Neural progenitor cell (in vitro differentiated cells): ENCODE data around the gene DCLK2. TPM values are rescaled to one million over a fixed set of nuclear protein-coding genes. Genes with fewer than 3 reads are reported as not detected.
"Not testable (repeated sequence)": the region's sequence is repeated elsewhere in the genome, so short reads cannot be mapped to it uniquely, and the experiment has no call there.

ENCODE experiments used
- DNase-seq: peaks from one replicate; pipeline ENCODE4 v3.0.0-alpha.2; 2016; ENCODE audit warnings: low spot score
- H2AFZ ChIP-seq: fragments of 200-600 bp; sonication (generic); replicated peaks from 2 replicates; pipeline ENCODE4 v1.6.1; 2016; ENCODE audit warnings: antibody characterized with exemption
- H3F3A ChIP-seq: fragments of 200-600 bp; sonication (generic); 2 replicates; pipeline ENCODE4 v1.6.1; 2016; ENCODE audit warnings: antibody characterized with exemption, low read depth
- H3K27ac ChIP-seq: fragments of 200-600 bp; sonication (generic); 2 replicates; pipeline ENCODE4 v1.5.1; 2016; ENCODE audit warnings: mild to moderate bottlenecking
- H3K27me3 ChIP-seq: fragments of 200-600 bp; sonication (generic); 2 replicates; pipeline ENCODE4 v1.6.1; 2016; ENCODE audit warnings: mild to moderate bottlenecking, moderate library complexity
- H3K36me3 ChIP-seq: fragments of 200-600 bp; sonication (generic); 2 replicates; pipeline ENCODE4 v1.5.1; 2016
- H3K4me1 ChIP-seq: fragments of 200-600 bp; sonication (generic); 2 replicates; pipeline ENCODE4 v1.6.1; 2016; ENCODE audit warnings: mixed run types
- H3K4me2 ChIP-seq: fragments of 200-600 bp; sonication (generic); 2 replicates; pipeline ENCODE4 v1.6.1; 2016
- H3K4me3 ChIP-seq: fragments of 200-600 bp; sonication (generic); 2 replicates; pipeline ENCODE4 v1.5.1; 2016
- H3K79me2 ChIP-seq: fragments of 200-600 bp; sonication (generic); 2 replicates; pipeline ENCODE4 v1.6.1; 2016; ENCODE audit warnings: low read depth
- H3K9ac ChIP-seq: fragments of 200-600 bp; sonication (generic); 2 replicates; pipeline ENCODE4 v1.6.1; 2016
- H3K9me3 ChIP-seq: fragments of 200-600 bp; sonication (generic); 2 replicates; pipeline ENCODE4 v1.5.1; 2016; ENCODE audit warnings: low read depth
- H4K20me1 ChIP-seq: fragments of 200-600 bp; sonication (generic); 2 replicates; pipeline ENCODE4 v1.6.1; 2016; ENCODE audit warnings: low read depth
- H3K27ac Mint-ChIP-seq: 3 replicates; pipeline ENCODE4 v1.8.0; 2021; ENCODE audit warnings: mixed read lengths
- H3K27me3 Mint-ChIP-seq: 2 replicates; pipeline ENCODE4 v1.8.0; 2022; ENCODE audit warnings: low read depth, mild to moderate bottlenecking, inconsistent platforms, moderate library complexity, mixed read lengths; ENCODE audit not compliant: insufficient read depth
- H3K36me3 Mint-ChIP-seq: 3 replicates; pipeline ENCODE4 v1.8.0; 2021; ENCODE audit warnings: mixed read lengths
- H3K4me1 Mint-ChIP-seq: 3 replicates; pipeline ENCODE4 v1.8.0; 2021; ENCODE audit warnings: mixed read lengths
- H3K4me3 Mint-ChIP-seq: 3 replicates; pipeline ENCODE4 v1.8.0; 2021; ENCODE audit warnings: mild to moderate bottlenecking, moderate library complexity, mixed read lengths
- H3K9me3 Mint-ChIP-seq: 3 replicates; pipeline ENCODE4 v1.8.0; 2020; ENCODE audit warnings: mixed read lengths
- EZH2 ChIP-seq: fragments of 200-600 bp; sonication (generic); IDR thresholded peaks from 2 replicates; pipeline ENCODE4 v1.6.1; 2017; ENCODE audit warnings: antibody characterized with exemption, mild to moderate bottlenecking, moderate library complexity
- EZH2phosphoT487 ChIP-seq: fragments of 200-600 bp; sonication (generic); IDR thresholded peaks from 2 replicates; pipeline ENCODE4 v1.6.1; 2017; ENCODE audit warnings: antibody characterized with exemption
- total RNA-seq: library from RNA; depleted of rRNA; stranded (reverse); fragments of >200 nt; gene quantifications from 2 replicates; pipeline ENCODE4 v1.2.3, GENCODE V29; 2015; ENCODE audit warnings: low replicate concordance
- TF ChIP-seq, protein P1 (sequence below): fragments of 200-600 bp; sonication (generic); IDR thresholded peaks from 2 replicates; pipeline ENCODE4 v1.5.1; 2017; ENCODE audit warnings: antibody characterized with exemption, mild to moderate bottlenecking

The DCLK2 gene
- total RNA-seq, 1 donor from 2014 or later: 11.7 TPM

DNA sequence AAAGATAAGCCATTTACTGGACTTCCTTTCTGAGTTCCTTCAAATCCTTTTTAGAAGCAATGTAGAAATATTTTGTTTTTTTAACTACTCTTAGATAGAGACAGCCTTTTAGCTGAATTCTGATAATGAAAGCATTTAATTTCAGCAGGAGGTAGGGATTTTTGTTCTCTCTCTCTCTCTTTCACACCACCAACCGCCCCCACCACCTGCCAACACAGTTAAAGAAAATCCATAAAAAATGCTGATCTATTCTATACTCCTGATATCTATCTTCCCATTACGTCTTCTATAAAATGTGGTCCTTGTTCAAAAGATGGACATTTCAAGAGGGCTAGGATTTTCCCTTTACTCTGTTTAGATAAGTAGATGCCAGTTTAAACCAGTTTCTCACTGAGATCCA lies 104.5 kb downstream of the DCLK2 start:
- Histone ChIP-seq H3K36me3 (no peaks in the 10 kb centered on the region), H4K20me1 (no peaks in the 10 kb centered on the region), H3K9me3 (no peaks in the 10 kb centered on the region), H3K4me1 (no peaks in the 10 kb centered on the region), H3K27me3 (no peaks in the 10 kb centered on the region), H3K27ac (no peak overlapping the region), H3K9ac (no peak overlapping the region), H3K4me3 (no peak overlapping the region), H3K79me2 (no peaks in the 10 kb centered on the region), H3K4me2 (no peak overlapping the region), H2AFZ (no peak overlapping the region), H3F3A (no peaks in the 10 kb centered on the region)
- Mint-ChIP-seq H3K27me3 (no peaks in the 10 kb centered on the region), H3K27ac (no peak overlapping the region), H3K4me3 (no peak overlapping the region), H3K9me3 (peaks cover 2% of the 10 kb centered on the region), H3K4me1 (peaks cover 8% of the 10 kb centered on the region), H3K36me3 (peaks cover 7% of the 10 kb centered on the region)
- no peak for DNase-seq
- TF ChIP-seq, protein P1, sequence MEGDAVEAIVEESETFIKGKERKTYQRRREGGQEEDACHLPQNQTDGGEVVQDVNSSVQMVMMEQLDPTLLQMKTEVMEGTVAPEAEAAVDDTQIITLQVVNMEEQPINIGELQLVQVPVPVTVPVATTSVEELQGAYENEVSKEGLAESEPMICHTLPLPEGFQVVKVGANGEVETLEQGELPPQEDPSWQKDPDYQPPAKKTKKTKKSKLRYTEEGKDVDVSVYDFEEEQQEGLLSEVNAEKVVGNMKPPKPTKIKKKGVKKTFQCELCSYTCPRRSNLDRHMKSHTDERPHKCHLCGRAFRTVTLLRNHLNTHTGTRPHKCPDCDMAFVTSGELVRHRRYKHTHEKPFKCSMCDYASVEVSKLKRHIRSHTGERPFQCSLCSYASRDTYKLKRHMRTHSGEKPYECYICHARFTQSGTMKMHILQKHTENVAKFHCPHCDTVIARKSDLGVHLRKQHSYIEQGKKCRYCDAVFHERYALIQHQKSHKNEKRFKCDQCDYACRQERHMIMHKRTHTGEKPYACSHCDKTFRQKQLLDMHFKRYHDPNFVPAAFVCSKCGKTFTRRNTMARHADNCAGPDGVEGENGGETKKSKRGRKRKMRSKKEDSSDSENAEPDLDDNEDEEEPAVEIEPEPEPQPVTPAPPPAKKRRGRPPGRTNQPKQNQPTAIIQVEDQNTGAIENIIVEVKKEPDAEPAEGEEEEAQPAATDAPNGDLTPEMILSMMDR: no peak
- no peak for TF ChIP-seq EZH2phosphoT487
- no peak for TF ChIP-seq EZH2

DNA sequence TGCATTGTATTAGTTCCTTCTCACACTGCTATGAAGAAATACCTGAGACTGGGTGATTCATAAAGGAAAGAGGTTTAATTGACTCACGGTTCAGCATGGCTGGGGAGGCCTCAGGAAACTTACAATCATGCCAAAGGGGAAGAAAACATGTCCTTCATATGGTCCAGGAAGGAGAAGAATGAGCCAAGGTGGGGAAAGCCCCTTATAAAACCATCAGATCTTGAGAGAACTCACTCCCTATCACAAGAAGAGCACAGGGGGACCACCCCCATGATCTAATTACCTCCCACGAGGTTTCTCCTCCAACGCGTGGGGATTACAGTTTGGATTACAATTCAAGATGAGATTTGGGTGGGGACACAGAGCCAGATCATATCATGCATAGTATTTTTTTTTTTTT lies 106.8 kb downstream of the DCLK2 start:
- not testable (repeated sequence) for H3K4me3 Mint-ChIP-seq, H3K27me3 Mint-ChIP-seq, H3K27ac Mint-ChIP-seq, DNase-seq, H4K20me1 ChIP-seq, H3K79me2 ChIP-seq, H3K9ac ChIP-seq, H2AFZ ChIP-seq, H3K36me3 ChIP-seq, H3K4me2 ChIP-seq, H3K4me1 Mint-ChIP-seq, H3K36me3 Mint-ChIP-seq, H3K27ac ChIP-seq, H3K9me3 ChIP-seq, H3K27me3 ChIP-seq, H3K9me3 Mint-ChIP-seq, H3F3A ChIP-seq, H3K4me1 ChIP-seq, H3K4me3 ChIP-seq

DNA sequence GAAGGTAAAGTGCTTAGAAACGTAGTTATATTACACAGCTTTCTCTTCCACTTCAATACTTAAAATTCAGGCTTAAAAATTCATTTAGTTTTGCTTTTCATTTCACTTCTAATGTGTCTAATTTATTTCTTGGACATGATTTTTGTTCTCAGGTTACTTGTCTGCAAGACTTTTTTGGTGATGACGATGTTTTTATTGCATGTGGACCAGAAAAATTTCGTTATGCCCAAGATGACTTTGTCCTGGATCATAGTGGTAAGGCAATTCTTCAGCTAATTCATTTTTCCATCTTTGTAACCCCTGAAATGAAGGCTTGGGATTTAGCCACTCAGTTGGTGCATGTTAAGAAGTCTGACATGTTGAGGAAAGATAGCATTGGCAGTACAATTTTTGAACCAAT lies 114.7 kb downstream of the DCLK2 start:
- Mint-ChIP-seq H3K27ac (no peak overlapping the region), H3K9me3 (no peaks in the 10 kb centered on the region), H3K27me3 (no peaks in the 10 kb centered on the region), H3K36me3 (peaks cover 2% of the 10 kb centered on the region), H3K4me1 (no peaks in the 10 kb centered on the region), H3K4me3 (no peak overlapping the region)
- H3K27me3 ChIP-seq: no peaks in the 10 kb centered on the region
- peaks cover 4% of the 10 kb centered on the region for H3F3A ChIP-seq
- no peaks in the 10 kb centered on the region for H4K20me1 ChIP-seq
- no peaks in the 10 kb centered on the region for H3K4me1 ChIP-seq
- H3K79me2 ChIP-seq: no peaks in the 10 kb centered on the region
- H2AFZ ChIP-seq: no peak overlapping the region
- no peak overlapping the region for H3K4me3 ChIP-seq
- no peaks in the 10 kb centered on the region for H3K9me3 ChIP-seq
- no peak overlapping the region for H3K4me2 ChIP-seq
- no peak overlapping the region for H3K9ac ChIP-seq
- TF ChIP-seq, protein P1: no peak
- TF ChIP-seq EZH2phosphoT487 (no peak), EZH2 (no peak)
- no peaks in the 10 kb centered on the region for H3K36me3 ChIP-seq
- no peak overlapping the region for H3K27ac ChIP-seq
- DNase-seq: no peak

DNA sequence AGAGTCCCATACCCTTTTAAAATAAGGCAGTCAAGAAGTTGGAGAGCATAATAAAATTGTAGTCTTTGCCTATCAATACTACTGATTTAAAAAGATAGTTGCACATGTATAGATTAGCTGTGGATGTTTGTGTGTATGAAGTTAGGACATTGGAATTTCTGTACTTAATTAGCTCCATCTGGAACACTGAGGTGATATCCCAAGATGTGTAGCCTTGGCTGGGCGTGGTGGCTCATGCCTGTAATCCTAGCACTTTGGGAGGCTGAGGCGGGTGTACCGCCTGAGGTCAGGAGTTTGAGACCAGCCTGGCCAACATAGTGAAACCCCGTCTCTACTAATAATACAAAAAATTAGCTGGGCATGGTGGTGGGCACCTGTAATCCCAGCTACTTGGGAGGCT lies 119.0 kb downstream of the DCLK2 start:
- H3K27me3 Mint-ChIP-seq, H3K4me2 ChIP-seq, H3K36me3 ChIP-seq: not testable (repeated sequence)

More for the DNA sequence above, 119.0 kb downstream of the DCLK2 start:
- H3K27ac ChIP-seq, H3K27me3 ChIP-seq, H2AFZ ChIP-seq, H3K4me1 ChIP-seq, H3K79me2 ChIP-seq, H3F3A ChIP-seq, H3K4me1 Mint-ChIP-seq, H3K4me3 Mint-ChIP-seq, H3K9ac ChIP-seq, H3K4me3 ChIP-seq, H3K9me3 Mint-ChIP-seq, H3K9me3 ChIP-seq, H3K36me3 Mint-ChIP-seq, DNase-seq, H3K27ac Mint-ChIP-seq, H4K20me1 ChIP-seq: not testable (repeated sequence)
